ENCODE measurements around the gene LIMCH1. TPM values are rescaled to one million over a fixed set of nuclear protein-coding genes. Genes with fewer than 3 reads are reported as not detected.

The LIMCH1 gene
- total RNA-seq, 1 donor from 2014 or later = 83.0 TPM

DNA sequence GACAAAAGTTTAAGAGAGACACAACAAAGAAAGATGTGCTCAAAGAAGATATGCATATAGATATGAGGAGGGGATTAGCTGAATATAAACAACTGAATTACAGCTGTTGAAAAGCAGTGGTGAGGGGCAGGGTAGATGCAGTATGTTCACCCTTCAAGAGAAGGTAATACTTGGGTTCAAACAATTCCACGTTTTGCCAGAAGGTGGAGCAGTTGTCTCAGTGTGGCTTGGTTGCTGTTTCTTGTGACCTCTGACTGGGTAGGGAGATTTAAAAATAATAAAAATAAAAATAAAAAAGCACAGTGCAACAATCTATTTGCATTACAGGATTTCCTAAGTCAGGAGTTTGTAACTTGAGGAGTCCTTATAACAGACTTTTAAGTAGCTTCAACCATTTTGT is 187.3 kb downstream of the LIMCH1 start:
- no peak for DNase-seq (ENCODE audit: low read depth)

GRCh38 chr4:41727861-41728572 is 190.1 kb downstream of the LIMCH1 start:
- no peak for DNase-seq (ENCODE audit: low read depth)

GRCh38 chr4:41728573-41728913 is 190.6 kb downstream of the LIMCH1 start:
- DNase-seq (ENCODE audit: low read depth) = no peak

DNA sequence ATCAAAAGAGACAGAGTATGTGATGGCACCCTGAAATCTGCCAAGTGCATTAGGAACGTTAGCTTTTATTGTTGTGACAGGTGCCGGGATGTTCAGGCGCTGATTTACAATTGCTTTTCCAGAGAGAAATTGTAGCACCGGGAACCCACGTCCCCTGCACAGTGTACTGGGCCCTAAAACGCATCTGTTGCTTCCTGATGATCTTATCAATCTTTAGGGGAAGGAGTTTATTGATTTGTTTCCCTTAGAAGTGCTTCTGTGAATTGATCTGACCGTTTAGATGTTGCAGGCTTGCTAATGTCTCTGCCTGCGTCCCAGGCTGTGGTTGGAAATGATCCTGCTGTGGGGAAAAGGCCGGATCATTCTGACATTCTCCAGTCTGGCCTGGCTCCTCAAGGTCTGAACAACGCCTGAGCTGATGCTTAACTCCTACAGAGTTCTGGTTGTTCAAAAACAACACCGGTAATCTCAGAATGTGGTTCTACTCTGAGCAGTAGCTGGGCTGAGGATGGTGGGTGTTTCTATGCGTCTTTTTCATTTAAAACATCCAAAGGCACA is 193.7 kb downstream of the LIMCH1 start:
- no peak for DNase-seq (ENCODE audit: low read depth)

DNA sequence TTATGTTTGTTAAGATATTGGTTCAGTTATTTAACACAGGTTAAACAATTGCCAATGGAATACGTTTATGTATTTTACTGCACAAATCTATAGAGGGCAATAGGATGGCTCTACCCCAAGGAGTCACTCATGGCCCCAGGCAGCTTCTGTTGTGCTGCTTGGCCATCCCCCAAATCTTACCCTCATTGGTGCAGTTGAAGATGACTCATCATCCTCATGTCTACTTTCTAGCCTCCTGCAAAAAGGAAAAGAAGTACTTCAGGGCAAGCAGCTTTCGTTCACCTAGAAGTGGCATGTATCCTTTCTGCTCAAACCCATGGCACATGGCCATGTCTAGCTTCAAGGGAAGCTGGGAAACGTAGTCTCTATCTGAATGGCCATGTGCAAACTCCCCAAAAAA is 196.4 kb downstream of the LIMCH1 start:
- no peak for DNase-seq (ENCODE audit: low read depth)

GRCh38 chr4:41737491-41737890 is 199.5 kb downstream of the LIMCH1 start:
- peak; percentile 8 for DNase-seq (ENCODE audit: low read depth)

- no peak for DNase-seq (ENCODE audit: low read depth)
Measured at GRCh38 chr4:41741354-41741753, 203.4 kb downstream of the LIMCH1 start.

- DNase-seq (ENCODE audit: low read depth) = no peak
Measured at GRCh38 chr4:41744572-41745291, 206.8 kb downstream of the LIMCH1 start.

DNA sequence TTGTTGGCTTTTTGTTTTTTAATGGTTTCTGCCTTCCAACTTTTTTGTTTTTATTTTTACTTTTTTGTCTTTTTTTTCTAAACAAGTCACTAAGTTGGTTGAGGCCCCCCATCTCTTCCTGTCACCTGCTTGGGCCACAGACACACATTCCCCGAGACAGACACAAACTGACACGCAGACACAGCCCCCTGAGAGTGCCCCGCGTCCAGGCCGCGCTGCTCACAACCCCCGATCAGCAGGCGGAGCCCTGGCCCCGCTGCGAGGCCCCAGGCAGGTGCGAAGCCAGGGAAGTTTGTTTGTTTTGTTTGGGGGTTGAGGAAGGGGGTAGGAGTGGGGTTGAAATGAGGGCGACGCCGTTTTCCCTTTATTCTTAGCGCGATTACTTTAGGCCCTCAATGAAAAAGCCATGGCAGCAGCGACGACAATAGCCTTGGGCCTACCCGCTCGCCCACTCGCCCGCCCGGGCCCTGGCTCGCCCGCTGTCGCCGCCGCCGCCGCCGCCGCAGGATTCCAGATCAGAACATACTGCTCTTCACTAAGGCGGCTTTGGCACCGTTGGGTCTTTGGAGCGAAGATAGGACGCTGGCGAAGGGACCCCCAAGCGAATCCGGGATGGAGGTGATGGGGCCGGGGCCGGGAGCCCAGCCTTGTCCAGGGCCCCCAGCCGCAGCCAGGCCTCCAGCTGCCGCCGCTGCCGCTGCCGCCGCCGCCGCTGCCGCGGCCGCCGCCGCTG is 207.5 kb downstream of the LIMCH1 start:
- DNase-seq (ENCODE audit: low read depth) = no peak

DNA sequence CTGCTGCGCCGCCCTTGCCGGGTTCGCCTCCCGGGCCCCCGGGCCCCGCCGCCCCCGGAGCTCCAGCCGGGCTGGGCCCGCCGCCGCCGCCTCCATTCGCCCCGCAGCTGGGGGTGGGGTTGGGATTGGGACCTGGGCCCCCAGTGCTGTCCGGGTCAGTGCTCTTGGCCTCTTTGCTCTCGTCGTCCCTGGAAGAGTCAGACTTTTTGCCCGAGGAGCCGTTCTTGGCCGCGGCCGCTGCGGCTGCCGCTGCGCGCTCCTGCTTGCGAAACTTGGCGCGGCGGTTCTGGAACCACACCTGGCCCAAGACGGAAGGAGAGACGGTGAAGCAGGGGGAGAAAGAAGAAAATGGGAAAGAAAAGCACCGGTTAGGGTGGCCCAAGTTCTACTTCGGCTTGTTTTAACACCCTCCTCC is 208.1 kb downstream of the LIMCH1 start:
- DNase-seq (ENCODE audit: low read depth) = no peak

DNA sequence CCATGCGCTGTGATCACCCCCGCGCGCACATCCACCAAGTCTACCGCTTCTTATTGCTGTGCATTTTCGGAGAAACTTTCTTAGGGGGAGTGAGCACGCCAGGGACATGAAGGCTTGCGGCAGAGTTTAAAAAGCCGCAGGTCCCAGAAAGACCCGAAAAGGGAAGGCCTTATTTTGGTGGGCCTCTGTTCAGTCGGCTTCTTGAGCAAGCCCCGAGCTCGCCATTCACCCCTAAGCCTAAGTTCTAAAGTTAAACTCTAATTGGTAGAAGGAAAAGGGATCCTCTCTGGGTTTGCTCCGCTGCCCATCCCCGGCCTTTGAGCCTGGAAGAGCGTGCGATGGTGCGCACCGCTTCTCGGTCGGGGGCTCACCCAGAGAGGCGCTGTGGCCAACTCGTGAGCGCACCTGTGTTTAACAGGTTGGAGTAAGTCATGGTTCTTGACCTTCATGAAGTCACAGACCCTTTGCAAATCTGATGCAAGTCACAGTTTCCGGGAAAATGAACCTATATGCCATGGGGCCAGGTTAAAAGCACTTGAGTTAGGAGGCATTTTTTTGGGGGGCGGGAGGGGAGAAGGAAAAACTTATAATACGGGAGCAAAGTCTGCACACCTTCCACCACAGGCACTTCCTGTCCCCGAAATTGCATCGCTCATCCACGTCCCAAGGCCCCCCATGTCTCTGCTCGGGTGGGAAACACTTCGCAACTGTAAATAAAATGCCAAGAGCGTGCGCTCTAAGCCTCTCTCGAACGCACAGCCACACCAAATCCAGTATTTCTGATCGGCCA is 208.7 kb downstream of the LIMCH1 start:
- no peak for DNase-seq (ENCODE audit: low read depth)

GRCh38 chr4:41747230-41748055 is 209.5 kb downstream of the LIMCH1 start:
- no peak for DNase-seq (ENCODE audit: low read depth)

DNA sequence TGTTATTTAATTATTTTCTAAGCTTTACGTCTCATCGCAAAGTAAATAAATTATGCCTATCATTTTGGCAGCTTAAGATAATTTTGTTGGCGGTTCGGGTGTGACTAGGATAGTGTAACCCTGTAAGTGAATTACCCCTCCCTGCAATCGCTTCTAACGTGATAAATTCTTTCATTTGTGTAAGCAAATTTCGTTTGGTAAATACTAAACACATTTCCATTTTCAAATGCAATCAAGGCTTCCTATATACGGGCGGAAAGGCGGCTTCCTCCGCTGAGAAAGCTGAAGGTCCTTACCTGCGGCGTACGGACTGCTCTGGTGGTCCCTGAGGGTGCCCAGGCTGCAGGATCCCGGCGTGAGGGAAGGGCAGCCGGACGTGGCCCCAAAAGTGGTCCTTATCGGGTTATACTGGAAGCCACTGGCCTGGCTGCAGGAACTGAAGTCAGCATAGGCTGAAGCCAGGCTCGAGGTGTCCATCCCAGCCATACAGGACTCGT is 210.2 kb downstream of the LIMCH1 start:
- no peak for DNase-seq (ENCODE audit: low read depth)

DNA sequence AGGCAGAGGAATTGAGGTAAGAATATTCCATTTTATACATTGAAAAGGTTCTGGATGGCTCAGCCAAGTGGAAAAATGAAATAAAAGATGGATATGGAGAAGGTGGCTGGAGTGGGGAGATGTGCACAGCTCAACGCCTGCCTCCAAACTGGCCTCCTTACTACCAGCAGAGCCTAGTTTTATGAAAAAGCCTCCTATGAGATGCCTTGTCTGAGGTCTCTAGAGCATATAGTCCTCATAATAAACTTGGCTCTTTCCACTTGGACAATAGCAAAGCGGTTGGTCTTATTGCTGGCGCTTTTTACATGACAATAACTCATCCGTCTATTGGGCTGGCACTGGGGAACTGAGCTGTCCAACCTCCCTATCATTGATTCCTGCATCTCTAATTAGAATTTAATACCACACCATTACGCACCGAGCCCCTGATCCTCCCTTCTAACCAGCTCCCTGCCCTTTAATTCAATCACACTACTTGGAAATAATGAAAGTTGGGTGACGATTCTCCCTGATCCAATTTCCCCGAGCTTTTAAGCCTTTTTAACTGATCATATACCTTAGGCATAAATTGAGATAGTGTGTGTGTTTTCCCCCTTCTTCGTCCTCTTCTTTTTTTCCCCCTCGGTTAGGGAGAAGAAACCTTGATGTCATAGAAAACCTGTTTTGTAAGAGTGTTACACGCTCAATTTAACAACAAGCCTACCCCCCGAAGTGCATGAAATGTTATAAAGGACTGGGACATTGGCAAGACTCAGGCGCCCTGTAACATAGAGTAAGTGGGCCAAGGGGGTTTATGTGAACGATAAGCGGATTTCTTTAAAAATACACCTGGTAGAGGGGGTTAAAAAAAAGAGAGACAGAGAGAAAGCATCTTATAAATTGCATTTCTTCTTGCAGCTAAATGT is 210.9 kb downstream of the LIMCH1 start, which contains the start of gene PHOX2B:
TSS of gene PHOX2B (minus strand) at position 155 of the 905 bp plus-strand sequence. CDS start at position 40, 115 bp downstream.
- DNase-seq (ENCODE audit: low read depth) = no peak

- DNase-seq (ENCODE audit: low read depth) = peak; percentile 4
Measured at GRCh38 chr4:41749631-41750039, 211.7 kb downstream of the LIMCH1 start.
